ENCODE measurements around the gene ADORA2A. TPM values are rescaled to one million over a fixed set of nuclear protein-coding genes. Genes with fewer than 3 reads are reported as not detected.

Gene ADORA2A
- polyA plus RNA-seq, 1 donor (not counting 4 experiments of a cell fraction or from before 2014, with no cell fraction given) = 0.20 TPM

DNA sequence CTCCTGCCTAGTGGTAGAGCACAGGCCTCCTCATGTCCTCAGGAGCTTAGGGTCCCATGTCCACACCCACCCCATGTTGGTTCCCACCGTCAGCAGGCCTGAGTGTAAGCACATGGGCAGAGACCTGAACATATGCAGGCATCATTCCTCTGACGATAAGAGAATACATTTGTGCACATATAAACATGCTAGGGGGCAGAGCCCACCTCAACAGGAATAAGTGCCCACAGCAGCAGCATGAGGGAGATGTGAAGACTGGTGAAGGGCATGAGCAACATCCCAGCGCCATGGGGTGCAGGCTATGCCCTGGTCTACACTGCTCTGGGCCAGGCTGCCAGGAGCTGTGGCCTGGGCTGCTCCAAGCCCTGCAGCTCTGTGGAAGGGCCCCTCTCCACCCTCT lies 16.9 kb downstream of the ADORA2A start:
- DNase-seq (ENCODE audit: low read depth, low spot score) (no peak), FAIRE-seq (no peak)
- dilution Hi-C loops (cut with MboI; ENCODE audit: extremely low pct_ligation_motif_present, low sequenced_read_pairs) = no loop called here
- Histone ChIP-seq H3K4me2 (ENCODE audit: control insufficient read depth, extremely low read depth, insufficient read depth, low read depth, low read length) (no peak overlapping the region), H3K9me1 (ENCODE audit: control insufficient read depth, extremely low read depth, insufficient read depth, low read length) (no peaks in the 10 kb centered on the region), H3K27me3 (ENCODE audit: control insufficient read depth, extremely low read depth, insufficient read depth, low read length) (no peaks in the 10 kb centered on the region), H3K9me3 (ENCODE audit: control insufficient read depth, low read depth, low read length) (no peaks in the 10 kb centered on the region), H2AFZ (ENCODE audit: control insufficient read depth, low read length) (no peak overlapping the region), H4K20me1 (ENCODE audit: control insufficient read depth, extremely low read depth, insufficient read depth, low read length) (no peaks in the 10 kb centered on the region), H3K4me3 (ENCODE audit: control insufficient read depth in 2 of 3, extremely low read depth in 1 of 3, insufficient read depth in 2 of 3, low read depth in 1 of 3, low read length in 3 of 3) (no peak overlapping the region), H3K4me1 (ENCODE audit: control insufficient read depth, extremely low read depth, insufficient read depth, low read length) (no peaks in the 10 kb centered on the region), H3K9ac (ENCODE audit: control insufficient read depth, extremely low read depth, insufficient read depth, low read length) (no peak overlapping the region), H3K36me3 (ENCODE audit: control insufficient read depth in 2 of 2, extremely low read depth in 1 of 2, insufficient read depth in 2 of 2, low read length in 2 of 2) (no peaks in the 10 kb centered on the region), H3K27ac (ENCODE audit: control insufficient read depth, insufficient read depth, low read length) (no peak overlapping the region), H3K79me2 (ENCODE audit: control insufficient read depth, insufficient read depth, low read length) (no peaks in the 10 kb centered on the region)
- no peak for TF ChIP-seq CTCF (optimal IDR thresholded peaks at IDR 0.05 in 1 of 3, IDR thresholded peaks at IDR 0.05 in 1 of 3, conservative IDR thresholded peaks at IDR 0.05 in 1 of 3; ENCODE audit: extremely low read depth in 1 of 3, insufficient read depth in 2 of 3, low read length in 3 of 3)
- no peak for TF ChIP-seq EZH2 (IDR thresholded peaks at IDR 0.05; ENCODE audit: low read length)

DNA sequence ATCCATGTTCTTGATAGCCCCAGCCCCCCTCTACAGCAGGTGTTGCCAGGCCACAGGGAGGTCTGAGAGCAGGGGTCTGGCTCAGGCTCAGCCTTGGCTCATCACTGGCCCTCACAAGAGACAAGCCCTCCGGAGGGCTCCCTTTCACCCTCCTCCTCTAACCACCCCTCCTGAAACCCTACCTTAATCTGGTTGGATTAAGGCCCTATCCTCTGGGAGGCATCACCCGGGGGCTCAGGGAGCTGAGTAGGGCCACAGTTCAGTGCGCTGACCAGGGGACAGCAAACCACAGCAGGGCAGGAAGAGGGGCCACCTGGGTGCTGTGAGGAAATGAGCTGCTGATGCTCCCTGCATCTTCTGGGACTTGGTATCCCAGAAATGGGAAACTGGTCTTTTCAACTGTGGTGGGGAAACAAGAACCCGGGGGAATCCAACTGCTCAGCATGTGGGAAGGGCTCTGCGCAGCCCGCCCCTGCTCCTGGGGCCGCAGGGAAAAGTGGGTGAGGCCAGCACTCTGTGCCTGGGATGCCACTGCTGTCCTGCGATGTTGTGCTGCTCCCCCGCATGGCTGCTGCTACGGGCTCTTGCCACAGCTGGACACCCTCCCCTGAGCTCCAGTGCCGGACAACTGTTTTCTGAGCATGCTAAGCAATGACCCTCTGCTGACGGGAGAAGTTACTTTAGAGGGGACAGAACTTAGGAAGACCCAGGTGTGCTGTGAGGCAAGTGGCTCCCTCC lies 17.5 kb downstream of the ADORA2A start:
- dilution Hi-C loops (cut with MboI; ENCODE audit: extremely low pct_ligation_motif_present, low sequenced_read_pairs) = no loop called here
- Histone ChIP-seq H3K4me1 (ENCODE audit: control insufficient read depth, extremely low read depth, insufficient read depth, low read length) (no peaks in the 10 kb centered on the region), H2AFZ (ENCODE audit: control insufficient read depth, low read length) (no peak overlapping the region)

More for the DNA sequence above, 17.5 kb downstream of the ADORA2A start:
- H3K27me3 ChIP-seq (ENCODE audit: control insufficient read depth, extremely low read depth, insufficient read depth, low read length) = no peaks in the 10 kb centered on the region
- no peak overlapping the region for H3K4me3 ChIP-seq (ENCODE audit: control insufficient read depth in 2 of 3, extremely low read depth in 1 of 3, insufficient read depth in 2 of 3, low read depth in 1 of 3, low read length in 3 of 3)
- no peak overlapping the region for H3K9ac ChIP-seq (ENCODE audit: control insufficient read depth, extremely low read depth, insufficient read depth, low read length)
- DNase-seq (ENCODE audit: low read depth, low spot score) (no peak), FAIRE-seq (no peak)
- H3K4me2 ChIP-seq (ENCODE audit: control insufficient read depth, extremely low read depth, insufficient read depth, low read depth, low read length) = no peak overlapping the region
- no peaks in the 10 kb centered on the region for H4K20me1 ChIP-seq (ENCODE audit: control insufficient read depth, extremely low read depth, insufficient read depth, low read length)
- no peak overlapping the region for H3K27ac ChIP-seq (ENCODE audit: control insufficient read depth, insufficient read depth, low read length)
- no peaks in the 10 kb centered on the region for H3K9me1 ChIP-seq (ENCODE audit: control insufficient read depth, extremely low read depth, insufficient read depth, low read length)
- no peaks in the 10 kb centered on the region for H3K36me3 ChIP-seq (ENCODE audit: control insufficient read depth in 2 of 2, extremely low read depth in 1 of 2, insufficient read depth in 2 of 2, low read length in 2 of 2)
- H3K79me2 ChIP-seq (ENCODE audit: control insufficient read depth, insufficient read depth, low read length) = no peaks in the 10 kb centered on the region
- TF ChIP-seq EZH2 (IDR thresholded peaks at IDR 0.05; ENCODE audit: low read length) (no peak), CTCF (optimal IDR thresholded peaks at IDR 0.05 in 1 of 3, IDR thresholded peaks at IDR 0.05 in 1 of 3, conservative IDR thresholded peaks at IDR 0.05 in 1 of 3; ENCODE audit: extremely low read depth in 1 of 3, insufficient read depth in 2 of 3, low read length in 3 of 3) (no peak)
- no peaks in the 10 kb centered on the region for H3K9me3 ChIP-seq (ENCODE audit: control insufficient read depth, low read depth, low read length)
